K562 (cell line): ENCODE results near the gene IKZF4. TPM values are rescaled to one million over a fixed set of nuclear protein-coding genes. Genes with fewer than 3 reads are reported as not detected.

Experiments used
- ATF2 ChIP-seq: sonication (generic); formaldehyde crosslinking; IDR thresholded peaks from 2 replicates; pipeline ENCODE4 v1.8.1; 2022; ENCODE audit warnings: missing genetic modification reagents
- CREM ChIP-seq: IDR thresholded peaks from 2 replicates; pipeline ENCODE4 v1.6.1; 2014; ENCODE audit warnings: antibody characterized with exemption, low read depth
- NFATC3 ChIP-seq: fragments of 450-650 bp; IDR thresholded peaks from 2 replicates; pipeline ENCODE4 v1.6.1; 2017; ENCODE audit warnings: mild to moderate bottlenecking
- NR2C1 ChIP-seq, 2 experiments: fragments of 450-650 bp; IDR thresholded peaks; 2 replicates each; pipeline ENCODE4 v1.6.1; 2017; ENCODE audit warnings: mild to moderate bottlenecking in 2 of 2, antibody characterized with exemption in 1 of 2, inconsistent platforms in 1 of 2, missing compliant biosample characterization in 1 of 2, missing genetic modification characterization in 1 of 2
- NR2C2 ChIP-seq, 2 experiments: fragments of 200-800 bp in 1 of 2; sonication (Bioruptor generic) in 1 of 2; sonication (generic) in 1 of 2; formaldehyde crosslinking in 1 of 2; IDR thresholded peaks; 2 replicates each; pipeline versions ENCODE4 v1.6.1 to v1.8.0; 2016 to 2022; ENCODE audit warnings: mild to moderate bottlenecking in 1 of 2, missing compliant biosample characterization in 1 of 2, missing genetic modification characterization in 1 of 2, missing genetic modification reagents in 1 of 2
- PPARD ChIP-seq: fragments of 250-450 bp; sonication (Bioruptor Pico); IDR thresholded peaks from 2 replicates; pipeline ENCODE4 v1.8.0; 2022; ENCODE audit warnings: inconsistent platforms, mild to moderate bottlenecking, moderate library complexity
- RREB1 ChIP-seq: fragments of 250-450 bp; sonication (Bioruptor Pico); IDR thresholded peaks from 2 replicates; pipeline ENCODE4 v1.4.0; 2020
- TCF7L2 ChIP-seq: fragments of 150-350 bp; IDR thresholded peaks from 2 replicates; pipeline ENCODE4 v1.6.1; 2016; ENCODE audit warnings: low read depth, mild to moderate bottlenecking, low read length, moderate library complexity
- ZNF134 ChIP-seq: fragments of 250-450 bp; sonication (Bioruptor Pico); conservative IDR thresholded peaks from 2 replicates; pipeline ENCODE4 v1.4.0; 2020
- ZNF24 ChIP-seq: fragments of 450-650 bp; IDR thresholded peaks from 2 replicates; pipeline ENCODE4 v1.6.1; 2016
- ZNF398 ChIP-seq: fragments of 250-450 bp; sonication (Bioruptor Pico); IDR thresholded peaks from 2 replicates; pipeline ENCODE4 v1.8.0; 2021; ENCODE audit warnings: moderate library complexity, mild to moderate bottlenecking, inconsistent platforms
- polyA plus RNA-seq, 8 experiments: library from polyadenylated mRNA; depleted of rRNA in 4 of 8; stranded (reverse) in 5 of 8; unstranded in 3 of 8; fragments of >200 nt; fragmentation: Nextera tagmentation in 2 of 8; fragmentation: Illumina TruSeq in 1 of 8; extraction: Ambion mirVana in 2 of 8; extraction: Trizol in 1 of 8; gene quantifications; 2 replicates each; pipeline versions ENCODE4 v1.2.1 to v1.2.3, GENCODE V29; 2011 to 2014; ENCODE audit warnings: inconsistent platforms in 1 of 8, missing spikeins in 1 of 8
- total RNA-seq, 7 experiments: library from RNA; depleted of rRNA in 6 of 7; stranded (reverse); fragments of >200 nt in 6 of 7; fragmentation: Illumina TruSeq in 2 of 7; extraction: Trizol in 2 of 7; gene quantifications; 2 replicates each; pipeline versions ENCODE4 v1.2.1 to v1.2.3, GENCODE V29; 2011 to 2021; ENCODE audit warnings: low replicate concordance in 1 of 7

Gene IKZF4
- total and polyA plus RNA-seq, 9 of the 15 experiments (the other 6 are each of a cell fraction or from before 2014, with no cell fraction given) = 1.9 to 16.3 (median 3.6) TPM

DNA sequence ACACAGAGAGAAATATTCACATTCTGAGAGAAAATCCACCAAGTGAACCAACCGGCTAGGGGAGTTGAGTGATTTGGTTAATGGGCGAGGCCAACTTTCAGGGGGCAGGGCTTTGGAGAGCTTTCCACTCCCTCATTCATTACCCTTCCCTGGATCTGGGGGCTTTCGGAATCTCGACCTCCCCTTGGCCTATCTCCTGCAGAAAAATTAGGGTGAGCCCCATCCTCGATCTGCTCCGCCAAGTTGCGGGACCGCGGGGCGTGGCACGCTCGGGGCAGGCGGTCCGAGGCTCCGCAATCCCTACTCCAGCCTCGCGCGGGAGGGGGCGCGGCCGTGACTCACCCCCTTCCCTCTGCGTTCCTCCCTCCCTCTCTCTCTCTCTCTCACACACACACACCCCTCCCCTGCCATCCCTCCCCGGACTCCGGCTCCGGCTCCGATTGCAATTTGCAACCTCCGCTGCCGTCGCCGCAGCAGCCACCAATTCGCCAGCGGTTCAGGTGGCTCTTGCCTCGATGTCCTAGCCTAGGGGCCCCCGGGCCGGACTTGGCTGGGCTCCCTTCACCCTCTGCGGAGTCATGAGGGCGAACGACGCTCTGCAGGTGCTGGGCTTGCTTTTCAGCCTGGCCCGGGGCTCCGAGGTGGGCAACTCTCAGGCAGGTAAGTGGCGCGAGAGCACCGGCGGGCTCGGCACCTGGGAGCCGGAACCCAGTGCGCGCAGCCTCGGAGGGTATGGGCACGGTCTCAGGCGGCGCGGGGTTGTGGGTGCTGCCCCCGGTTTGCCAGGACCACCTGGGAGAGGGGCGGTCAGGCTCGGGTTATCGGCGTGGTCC lies 59.1 kb downstream of the IKZF4 start, which contains the start of gene ERBB3 (continued):
- TF ChIP-seq RREB1 (CRISPR knock-in tag) = no peak
- TF ChIP-seq ZNF134 (CRISPR knock-in tag) = no peak
- TF ChIP-seq NR2C1 (IDR thresholded peaks at IDR 0.05) = no peak
- no peak for TF ChIP-seq NR2C1 (tag; IDR thresholded peaks at IDR 0.05)
- TF ChIP-seq ZNF398 (CRISPR knock-in tag) = no peak
- TF ChIP-seq TCF7L2 = no peak
- TF ChIP-seq NFATC3 = no peak
- TF ChIP-seq ATF2 (CRISPR knock-in tag) = no peak
- no peak for TF ChIP-seq PPARD (CRISPR knock-in tag)
- no peak for TF ChIP-seq NR2C2 (CRISPR knock-in tag; IDR thresholded peaks at IDR 0.05)
- TF ChIP-seq NR2C2 (tag; IDR thresholded peaks at IDR 0.05) = no peak
- TF ChIP-seq CREM = peak; percentile 61
- TF ChIP-seq ZNF24 = no peak
